Smooth muscle cell of the brain vasculature (primary cell): Measurements from ENCODE around the gene ANKRD7.

Experiments used
- DNase-seq: peaks from one replicate; pipeline ENCODE4 v3.0.0-alpha.2; 2012; ENCODE audit warnings: low read depth, low spot score

Gene ANKRD7, protein sequence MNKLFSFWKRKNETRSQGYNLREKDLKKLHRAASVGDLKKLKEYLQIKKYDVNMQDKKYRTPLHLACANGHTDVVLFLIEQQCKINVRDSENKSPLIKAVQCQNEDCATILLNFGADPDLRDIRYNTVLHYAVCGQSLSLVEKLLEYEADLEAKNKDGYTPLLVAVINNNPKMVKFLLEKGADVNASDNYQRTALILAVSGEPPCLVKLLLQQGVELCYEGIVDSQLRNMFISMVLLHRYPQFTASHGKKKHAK

DNA sequence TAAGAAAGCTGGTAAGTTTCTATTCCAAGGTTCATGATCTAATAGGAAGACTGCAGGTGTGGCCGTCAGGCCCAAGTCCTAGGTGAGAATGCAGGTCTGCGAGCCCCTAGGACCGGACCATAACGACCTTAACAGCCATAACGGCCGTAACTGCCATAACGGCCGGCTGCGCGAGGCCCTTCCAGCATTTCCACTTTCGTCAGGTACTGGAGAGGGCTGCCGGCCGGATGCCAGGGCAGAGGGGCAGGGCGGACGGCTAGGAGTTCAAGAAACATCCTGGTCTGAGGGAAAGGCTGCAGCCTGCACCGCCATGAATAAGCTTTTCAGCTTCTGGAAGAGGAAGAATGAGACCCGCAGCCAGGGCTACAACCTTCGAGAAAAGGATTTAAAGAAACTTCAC lies at the start of gene ANKRD7:
Gene ANKRD7, plus strand, starts transcription at position 184 of the 400 bp plus-strand sequence. Its CDS starts 127 bp downstream, at position 311.
- no peak for DNase-seq

DNA sequence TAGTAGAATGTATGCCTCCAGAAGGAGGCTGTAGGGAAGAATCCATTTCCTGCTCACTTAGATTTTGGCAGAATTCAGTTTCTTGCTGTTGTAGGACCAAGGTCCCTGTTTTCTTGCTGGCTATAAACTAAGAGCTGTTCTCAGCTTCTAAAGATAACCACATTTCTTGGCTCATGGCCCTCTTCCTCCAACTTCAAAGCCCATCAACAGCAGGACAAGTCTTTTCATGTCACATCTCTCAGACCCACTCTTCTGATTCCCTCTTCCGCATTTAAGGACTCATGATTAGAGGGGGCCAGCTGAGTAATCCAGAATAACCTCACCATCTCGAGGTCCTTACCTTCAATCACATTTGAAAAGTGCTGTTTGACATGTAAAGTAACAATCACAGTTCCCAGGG lies 48.8 kb upstream of the ANKRD7 start:
- no peak for DNase-seq

DNA sequence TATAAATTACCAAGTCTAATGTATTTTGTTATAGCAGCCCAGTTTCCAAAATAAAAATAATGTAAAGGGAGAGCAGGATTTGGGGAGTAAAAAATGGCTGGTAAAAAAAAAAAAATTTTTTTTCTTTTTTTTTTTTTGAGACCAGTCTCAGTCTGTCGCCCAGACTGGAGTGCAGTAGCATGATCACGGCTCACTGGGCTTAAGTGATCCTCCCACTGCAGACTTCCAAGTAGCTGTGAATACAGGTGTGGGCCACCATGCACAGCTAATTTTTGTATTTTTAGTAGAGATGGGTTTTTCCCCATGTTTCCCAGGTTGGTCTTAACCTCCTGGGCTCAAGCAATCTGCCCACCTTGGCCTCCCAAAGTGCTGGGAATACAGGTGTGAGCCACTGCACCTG lies 45.3 kb upstream of the ANKRD7 start:
- DNase-seq: no peak

DNA sequence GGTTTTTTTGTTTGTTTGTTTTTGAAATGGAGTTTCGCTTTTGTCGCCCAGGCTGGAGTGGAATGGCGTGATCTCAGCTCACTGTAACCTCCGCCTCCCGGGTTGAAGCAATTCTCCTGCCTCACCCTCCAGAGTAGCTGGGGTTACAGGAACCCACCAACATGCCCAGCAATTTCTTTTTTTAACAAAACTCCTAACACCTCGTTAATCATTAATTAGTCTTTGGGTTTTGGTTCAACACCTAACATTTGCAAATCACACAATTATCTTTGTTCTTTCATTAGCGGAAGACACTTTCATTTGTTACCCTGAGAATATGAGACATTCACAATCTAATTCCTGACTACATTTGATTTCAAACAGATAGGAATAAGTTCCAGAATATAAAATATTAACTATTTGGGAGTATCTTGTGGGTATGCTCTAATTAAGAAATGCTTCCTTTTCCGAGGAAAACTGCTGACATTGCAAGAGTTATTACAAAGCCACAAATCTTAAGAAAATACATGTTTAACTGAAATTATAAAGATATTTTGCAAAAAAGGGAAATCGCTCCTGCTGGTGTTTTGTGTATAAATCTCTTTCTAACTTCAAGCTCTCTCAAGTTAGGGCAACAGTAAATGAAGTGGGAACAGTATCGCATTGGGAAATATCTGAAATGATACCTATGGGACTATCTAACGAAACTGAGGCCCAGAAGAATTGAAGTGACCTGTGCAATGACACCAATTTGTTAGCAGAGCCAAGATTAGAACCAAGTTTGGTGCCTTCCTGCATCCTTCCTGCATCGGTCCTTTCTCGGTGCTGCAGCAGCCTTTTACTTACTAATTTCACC lies 41.7 kb upstream of the ANKRD7 start:
- no peak for DNase-seq

DNA sequence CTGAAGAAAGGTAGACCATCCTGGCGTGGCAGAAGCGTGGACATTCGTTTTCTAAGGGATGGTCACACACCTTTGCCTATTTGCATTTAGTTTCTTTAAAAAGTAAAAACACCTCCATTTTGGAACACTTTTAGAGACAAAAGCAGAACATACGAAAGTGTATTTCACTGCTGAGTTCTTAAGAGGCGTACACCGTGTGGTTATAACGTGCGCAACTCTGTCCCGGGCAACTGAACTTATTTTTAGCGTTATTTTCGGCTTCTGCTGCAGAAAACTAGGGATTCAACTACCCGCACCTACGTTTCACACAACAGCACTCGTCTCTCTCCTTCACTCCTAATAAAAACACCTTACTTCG lies 41.1 kb upstream of the ANKRD7 start:
- DNase-seq: no peak

DNA sequence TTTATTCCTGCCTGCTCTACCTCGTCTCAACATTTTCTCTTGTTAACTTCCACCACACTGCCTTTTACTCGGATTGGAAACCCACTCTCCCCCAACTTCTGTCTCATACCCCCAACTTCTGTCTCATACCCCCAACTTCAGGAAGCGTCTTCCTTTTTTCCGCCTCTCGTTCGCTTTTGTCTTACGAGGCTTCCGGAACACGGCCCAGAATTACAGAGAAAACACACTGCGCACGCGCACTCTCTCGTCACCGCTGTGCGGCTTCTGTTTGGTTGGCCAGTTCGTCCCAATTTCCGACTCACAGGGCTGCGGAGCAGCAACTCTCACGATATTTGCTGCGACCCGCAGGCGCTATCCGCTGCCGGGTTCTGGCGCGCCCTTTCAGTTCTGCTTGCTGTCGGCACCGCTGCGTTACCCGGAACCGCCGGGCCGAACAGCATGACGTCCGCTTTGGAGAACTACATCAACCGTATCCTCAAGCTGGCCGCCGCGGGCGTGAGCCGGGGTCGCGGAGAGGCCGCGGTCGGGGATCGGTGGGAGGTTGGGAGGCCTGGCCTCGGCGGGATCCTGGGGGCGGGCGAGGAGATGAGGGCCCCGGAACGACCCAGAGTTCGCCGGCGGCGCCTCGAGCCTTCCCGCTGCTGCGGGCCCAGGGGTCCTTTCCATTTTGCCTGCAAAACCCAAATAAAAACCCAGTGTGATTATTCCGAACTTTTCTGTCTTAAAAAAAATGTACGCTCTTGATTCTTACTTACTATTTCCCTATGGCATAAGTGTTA lies 40.5 kb upstream of the ANKRD7 start, which contains the start of gene LSM8:
Gene LSM8, plus strand, starts transcription at position 379 of the 779 bp plus-strand sequence. Its CDS starts 60 bp downstream, at position 439.
- DNase-seq: peak; percentile 97

DNA sequence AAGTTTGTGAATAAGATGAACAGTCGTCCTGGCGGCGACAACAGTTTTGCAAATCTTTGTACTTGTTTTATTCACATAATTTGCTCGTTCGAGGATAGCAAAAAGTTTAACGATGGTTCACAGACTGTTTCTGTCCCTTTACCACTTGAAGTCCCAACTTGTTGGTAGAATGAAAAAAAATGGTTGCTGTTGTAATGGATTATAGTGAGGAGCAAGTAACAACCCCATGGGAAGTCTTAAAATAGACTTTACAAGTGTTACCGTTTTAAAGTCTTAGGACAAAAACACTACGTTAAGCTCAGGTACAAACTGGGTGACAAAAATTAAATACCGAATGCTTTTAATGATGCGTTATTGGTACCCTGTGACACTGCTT lies 40.0 kb upstream of the ANKRD7 start:
- DNase-seq: peak; percentile 4

DNA sequence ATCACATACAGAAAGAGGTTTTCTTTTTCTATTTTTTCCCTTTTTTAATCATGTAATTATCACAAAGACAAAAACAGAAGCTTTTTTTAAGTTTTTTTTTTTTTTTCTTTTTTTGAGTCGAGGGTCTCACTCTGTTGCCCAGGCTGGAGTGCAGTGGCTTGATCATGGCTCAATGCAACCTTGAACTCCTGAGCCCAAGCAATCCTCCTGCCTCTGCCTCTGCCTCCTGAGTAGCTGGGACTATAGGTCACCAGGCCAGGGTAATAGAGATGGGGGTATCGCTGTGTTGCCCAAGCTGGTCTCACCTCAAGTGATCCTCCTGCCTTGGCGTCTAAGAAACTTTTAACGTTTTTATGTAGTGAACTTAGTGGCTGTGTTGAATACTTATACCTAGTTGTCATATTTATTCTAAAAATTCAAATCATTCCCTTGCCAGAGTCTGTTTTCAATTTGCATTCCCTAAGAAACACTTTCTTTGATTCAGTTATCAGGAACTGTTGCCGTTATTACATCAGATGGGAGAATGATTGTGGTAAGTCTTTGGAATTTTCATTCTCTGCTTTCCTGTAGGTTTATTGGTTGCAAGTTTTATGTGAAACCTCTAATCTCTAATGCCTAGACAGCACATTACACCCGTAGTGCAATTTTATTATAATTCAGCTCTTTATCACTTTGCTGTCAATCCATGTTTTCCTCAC lies 39.2 kb upstream of the ANKRD7 start:
- DNase-seq: no peak

DNA sequence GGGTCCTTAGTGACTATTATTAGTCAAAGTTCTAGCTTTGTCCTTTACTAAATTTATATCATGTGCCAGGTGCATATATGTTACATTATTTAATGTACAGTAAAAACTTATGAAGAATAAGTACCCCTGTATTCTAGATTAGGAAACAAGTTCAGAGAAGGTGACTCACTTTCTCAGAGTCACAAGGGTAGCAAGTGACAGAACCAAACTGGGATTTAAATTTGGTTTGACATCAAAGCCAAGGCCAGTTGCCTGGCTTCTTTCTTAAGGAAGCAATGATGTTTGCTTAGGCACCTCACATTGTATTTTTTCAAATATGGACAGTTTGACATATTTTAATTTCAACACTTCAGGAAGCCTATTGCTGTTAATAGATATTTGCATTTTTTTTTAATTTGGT lies 38.0 kb upstream of the ANKRD7 start:
- DNase-seq: no peak

DNA sequence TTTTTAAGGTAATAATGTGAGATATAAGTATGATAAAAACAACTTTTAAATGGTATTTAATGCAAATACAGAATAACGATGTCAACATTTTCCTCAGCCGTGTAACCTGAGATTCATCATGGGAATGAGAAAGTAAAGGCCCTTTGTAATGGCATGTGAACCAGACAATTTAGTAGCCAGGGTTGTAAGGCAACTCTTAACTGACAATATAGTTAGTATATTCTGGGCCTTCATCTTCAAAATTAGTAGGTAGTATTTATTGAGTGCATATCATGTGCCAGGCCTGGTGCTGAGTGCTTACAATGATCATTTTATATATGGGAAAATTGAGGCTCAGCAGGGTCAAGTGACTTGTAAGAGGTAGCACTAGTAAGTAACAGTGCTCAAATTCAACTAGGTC lies 29.9 kb upstream of the ANKRD7 start:
- no peak for DNase-seq

DNA sequence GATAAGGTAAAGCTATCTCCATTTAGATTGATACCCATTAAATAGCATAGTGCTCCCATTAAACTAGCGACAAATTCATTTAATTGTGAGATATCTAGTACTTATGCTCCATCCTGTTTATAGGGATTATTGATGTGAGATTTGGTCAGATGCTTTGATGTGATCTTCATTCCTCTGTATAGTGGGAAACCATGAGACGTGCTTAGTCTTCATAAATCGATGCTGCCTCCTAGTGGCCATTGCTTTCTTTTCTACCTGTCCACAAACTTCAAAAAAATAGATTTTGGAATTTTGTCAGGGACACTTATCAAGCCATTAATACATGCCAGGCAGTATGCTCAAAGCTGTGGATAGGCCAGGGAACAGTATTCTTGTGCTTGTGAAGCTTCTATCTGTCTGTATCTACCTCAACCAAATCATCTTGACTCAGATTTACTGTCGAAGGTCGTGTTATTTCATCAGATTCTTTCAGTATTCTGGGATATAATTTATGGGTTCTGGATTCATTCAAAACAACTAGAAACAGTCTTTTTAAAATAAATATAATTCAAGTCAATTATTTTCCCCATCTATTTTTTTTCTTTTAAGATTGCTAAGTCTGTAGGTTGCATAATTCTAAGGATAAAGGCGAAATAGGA lies 28.5 kb upstream of the ANKRD7 start:
- no peak for DNase-seq

DNA sequence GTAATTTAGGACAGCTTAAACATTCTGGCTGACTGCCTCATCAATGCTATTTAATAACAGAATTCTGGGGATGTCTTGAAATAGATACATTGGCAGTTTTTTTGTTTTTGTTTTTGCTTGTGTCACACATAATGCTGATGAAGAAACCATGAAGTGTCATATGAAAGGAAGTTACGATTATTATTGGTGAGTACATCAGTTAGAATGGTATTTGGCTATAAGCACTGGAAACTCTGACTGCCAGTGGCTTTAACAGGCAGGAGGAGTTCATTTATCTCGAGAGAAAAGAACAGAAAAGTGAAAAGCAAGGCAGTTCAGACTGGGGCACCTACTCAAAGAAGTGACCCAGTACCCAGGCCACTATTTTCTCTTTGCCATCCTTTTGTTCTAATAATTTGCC lies 22.4 kb upstream of the ANKRD7 start:
- DNase-seq: no peak

DNA sequence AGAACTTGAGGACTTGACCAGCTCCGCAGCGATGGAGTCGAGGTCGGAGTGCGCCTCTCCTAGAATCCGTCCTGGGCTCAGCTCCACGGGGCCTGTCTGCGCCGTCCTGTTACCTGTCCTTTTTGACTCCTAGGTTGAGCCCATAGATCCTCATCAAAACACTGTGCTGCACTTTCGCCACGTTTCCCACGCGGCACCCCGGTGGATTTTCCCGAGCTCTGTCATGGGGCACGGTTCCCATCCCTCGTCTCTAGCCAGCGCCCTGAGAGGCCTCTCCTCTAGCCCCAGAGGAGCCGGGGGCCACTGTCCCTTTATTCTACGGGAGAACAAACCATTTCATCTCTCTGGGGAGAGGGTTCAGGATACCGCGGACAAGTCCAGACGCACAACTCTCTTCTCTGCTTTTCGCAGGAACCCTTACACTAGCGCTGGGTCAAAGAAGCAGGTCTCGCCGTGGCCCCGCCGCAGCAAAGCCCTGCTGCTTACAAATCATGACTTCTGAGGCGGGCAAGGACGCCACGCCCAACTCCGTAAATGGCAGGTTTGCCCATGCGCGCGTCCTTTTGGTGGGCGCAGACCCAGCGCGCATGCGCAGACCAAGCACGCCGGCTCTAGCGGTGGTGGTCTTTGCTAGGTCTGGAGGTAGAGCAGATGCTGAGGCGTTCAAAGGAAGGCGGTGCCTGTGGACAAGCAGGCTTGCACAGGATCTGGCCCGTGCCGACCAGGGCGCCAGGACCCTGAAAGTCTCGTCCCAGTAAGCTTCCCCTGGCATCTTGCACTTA lies 10.3 kb upstream of the ANKRD7 start:
- DNase-seq: peak; percentile 57

DNA sequence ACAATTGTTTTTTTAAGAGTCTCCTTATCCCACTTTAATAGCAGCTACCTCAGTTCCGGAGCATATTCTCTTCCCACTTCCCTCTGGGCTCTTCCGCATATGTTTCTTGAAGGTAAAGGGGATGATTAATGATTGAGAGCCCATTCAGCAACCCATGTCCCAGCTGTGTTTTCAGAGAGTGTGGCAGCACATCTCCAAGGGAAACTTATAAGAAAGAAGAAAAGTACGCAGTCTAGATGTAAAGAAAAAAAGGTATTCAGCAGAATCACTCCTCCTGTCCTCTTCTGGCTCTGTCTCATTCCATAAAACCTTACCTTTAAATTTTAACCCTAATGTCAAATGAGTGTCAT lies 9.7 kb upstream of the ANKRD7 start:
- DNase-seq: no peak

DNA sequence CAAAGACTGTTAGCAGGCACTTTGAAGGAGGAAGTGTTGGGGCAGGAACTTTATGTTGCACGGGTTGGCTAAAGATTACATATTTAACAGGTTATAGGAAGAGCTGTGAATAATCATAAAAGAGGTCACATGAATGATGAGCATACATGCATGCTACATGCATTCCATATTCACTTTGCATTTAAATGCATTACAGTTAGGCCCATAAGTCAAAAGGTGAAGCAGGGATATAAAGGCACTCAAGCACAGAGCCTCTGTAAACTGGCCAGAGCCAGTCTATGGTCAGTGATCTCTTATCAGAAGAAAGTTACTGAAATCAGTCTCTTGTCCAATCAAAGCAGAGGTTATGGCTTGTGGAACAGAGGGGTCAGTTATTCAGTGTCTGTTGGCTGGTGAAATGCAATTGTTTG lies 7.3 kb upstream of the ANKRD7 start:
- no peak for DNase-seq

DNA sequence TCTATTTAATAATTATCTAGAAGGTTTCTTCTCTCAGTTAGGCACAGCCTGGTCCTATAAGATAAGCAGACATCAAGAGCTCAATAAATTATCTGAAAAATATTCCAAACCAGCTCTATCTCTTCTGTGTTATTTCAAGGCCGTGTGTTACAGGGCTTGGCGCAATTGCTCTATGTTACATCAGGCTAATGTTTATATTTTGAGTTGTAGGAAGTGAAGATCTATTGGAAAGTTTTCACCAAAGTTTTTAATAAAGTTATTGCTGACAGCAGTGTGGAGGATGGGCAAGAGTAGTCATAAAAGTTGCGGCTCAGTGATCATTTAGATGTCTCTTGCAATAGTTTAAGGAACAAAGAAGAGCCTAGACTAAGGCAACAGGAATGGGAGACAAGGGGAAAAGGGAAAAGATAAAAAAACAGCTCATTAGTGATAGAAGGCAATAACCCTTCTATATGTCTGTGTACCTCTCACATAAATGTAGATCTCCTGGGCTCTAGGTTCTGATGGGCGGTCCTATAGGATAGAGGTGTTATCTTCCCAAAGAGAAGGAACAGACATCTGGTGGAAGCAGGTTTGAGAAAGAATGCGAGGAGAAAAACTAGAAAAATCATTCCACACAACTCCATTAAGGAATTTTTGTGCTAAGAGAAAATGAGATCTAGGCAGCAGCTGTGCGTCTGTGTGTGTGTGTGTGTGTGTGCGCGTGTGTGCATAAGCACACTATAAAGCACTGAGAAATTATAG lies 5.9 kb upstream of the ANKRD7 start:
- no peak for DNase-seq

DNA sequence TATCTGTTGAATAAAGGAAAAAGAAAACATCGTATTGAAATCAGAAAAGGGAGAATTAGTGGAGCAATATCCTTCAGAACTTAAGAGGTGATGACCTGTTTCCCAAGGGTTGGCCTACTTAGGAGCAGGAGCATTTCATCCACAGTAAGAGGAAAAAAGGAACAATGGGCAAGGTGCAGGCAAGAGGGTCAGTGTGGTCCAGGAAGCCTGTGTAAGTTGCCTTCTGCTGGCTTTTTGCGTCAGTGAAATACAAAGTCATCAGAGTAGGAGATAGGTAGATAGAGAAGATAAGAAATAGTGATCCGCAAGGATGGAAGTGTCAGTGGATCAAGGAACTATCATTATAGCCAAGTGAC lies 5.4 kb upstream of the ANKRD7 start:
- DNase-seq: no peak

DNA sequence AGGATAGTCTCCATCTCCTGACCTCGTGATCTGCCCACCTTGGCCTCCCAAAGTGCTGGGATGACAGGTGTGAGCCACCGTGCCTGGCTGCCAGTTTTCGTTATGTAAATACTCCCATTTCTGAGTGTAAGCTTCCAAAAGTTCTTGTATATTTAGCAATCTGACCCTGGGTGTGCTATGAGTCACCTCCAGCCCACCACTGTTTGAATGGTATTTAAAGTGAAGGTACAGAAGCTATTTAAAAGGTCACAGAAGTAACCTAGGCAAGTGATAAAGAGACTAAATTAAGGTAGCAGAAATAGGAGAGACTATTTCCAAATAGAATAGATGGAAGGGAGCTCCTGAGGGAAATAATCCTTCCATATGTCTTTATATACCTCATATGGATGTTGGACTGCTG lies 3.9 kb upstream of the ANKRD7 start:
- no peak for DNase-seq

DNA sequence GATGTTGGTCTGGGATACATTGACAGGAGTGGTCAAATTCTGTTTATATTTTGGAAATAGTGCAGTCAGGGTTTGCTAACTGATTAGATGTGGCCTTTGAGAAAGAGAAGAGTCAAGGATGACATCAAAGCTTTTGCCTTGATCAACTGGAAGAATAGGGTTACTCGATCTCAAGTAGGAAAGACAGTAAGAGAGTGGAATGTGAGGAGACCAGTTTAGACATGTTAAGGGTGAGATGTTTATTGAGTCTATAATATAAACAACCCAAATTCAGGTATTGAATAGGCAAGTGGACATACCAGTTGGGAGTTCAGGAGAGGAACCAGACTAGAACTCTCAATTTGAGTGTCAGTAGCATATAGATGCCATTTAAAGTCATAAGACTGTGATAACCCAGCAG lies 1.9 kb upstream of the ANKRD7 start:
- no peak for DNase-seq

DNA sequence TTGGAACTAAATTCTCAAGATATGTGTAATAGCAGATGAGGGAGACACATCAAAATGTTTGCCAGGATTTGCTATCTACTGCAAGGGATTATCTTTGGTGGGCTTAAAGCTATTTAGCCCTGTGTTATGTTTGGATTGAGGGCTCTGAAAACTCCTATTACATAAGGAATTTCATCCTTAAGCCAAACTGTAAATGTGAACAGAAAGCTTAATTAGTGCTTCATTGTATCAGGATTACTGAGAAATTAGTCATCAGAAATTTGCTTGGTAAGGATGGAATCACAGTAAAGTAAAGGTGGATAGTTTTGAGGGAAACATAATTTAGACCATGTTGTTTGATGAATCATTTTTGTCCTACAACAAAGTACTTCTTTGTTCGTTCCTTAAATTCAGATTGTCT lies 8.3 kb downstream of the ANKRD7 start:
- no peak for DNase-seq
